Panc1 (cell line): ENCODE results near the gene CDKN2B-AS1.

Experiments
- POLR2AphosphoS5 ChIP-seq: IDR thresholded peaks from 2 replicates; pipeline ENCODE4 v1.6.1; 2012; ENCODE audit warnings: mild to moderate bottlenecking, low read depth, low read length, moderate library complexity
- SIN3A ChIP-seq: IDR thresholded peaks from 2 replicates; pipeline ENCODE4 v1.6.1; 2012; ENCODE audit warnings: low read depth, mild to moderate bottlenecking, low read length, moderate library complexity, borderline replicate concordance; ENCODE audit not compliant: insufficient read depth
- TF ChIP-seq, protein P1 (sequence below): fragments of 450-650 bp; IDR thresholded peaks from 2 replicates; pipeline ENCODE4 v1.5.1; 2017; ENCODE audit warnings: mild to moderate bottlenecking
- TF ChIP-seq, protein P2 (sequence below), 2 experiments: IDR thresholded peaks; 2 replicates each; pipeline ENCODE4 v1.6.1; 2011 to 2012; ENCODE audit warnings: low read depth in 2 of 2, control low read depth in 1 of 2, low read length in 1 of 2, mild to moderate bottlenecking in 1 of 2, moderate library complexity in 1 of 2; ENCODE audit not compliant: insufficient read depth in 1 of 2

DNA sequence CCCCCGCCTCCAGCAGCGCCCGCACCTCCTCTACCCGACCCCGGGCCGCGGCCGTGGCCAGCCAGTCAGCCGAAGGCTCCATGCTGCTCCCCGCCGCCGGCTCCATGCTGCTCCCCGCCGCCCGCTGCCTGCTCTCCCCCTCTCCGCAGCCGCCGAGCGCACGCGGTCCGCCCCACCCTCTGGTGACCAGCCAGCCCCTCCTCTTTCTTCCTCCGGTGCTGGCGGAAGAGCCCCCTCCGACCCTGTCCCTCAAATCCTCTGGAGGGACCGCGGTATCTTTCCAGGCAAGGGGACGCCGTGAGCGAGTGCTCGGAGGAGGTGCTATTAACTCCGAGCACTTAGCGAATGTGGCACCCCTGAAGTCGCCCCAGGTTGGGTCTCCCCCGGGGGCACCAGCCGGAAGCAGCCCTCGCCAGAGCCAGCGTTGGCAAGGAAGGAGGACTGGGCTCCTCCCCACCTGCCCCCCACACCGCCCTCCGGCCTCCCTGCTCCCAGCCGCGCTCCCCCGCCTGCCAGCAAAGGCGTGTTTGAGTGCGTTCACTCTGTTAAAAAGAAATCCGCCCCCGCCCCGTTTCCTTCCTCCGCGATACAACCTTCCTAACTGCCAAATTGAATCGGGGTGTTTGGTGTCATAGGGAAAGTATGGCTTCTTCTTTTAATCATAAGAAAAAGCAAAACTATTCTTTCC lies 19.7 kb upstream of the CDKN2B-AS1 start:
- TF ChIP-seq, protein P1, sequence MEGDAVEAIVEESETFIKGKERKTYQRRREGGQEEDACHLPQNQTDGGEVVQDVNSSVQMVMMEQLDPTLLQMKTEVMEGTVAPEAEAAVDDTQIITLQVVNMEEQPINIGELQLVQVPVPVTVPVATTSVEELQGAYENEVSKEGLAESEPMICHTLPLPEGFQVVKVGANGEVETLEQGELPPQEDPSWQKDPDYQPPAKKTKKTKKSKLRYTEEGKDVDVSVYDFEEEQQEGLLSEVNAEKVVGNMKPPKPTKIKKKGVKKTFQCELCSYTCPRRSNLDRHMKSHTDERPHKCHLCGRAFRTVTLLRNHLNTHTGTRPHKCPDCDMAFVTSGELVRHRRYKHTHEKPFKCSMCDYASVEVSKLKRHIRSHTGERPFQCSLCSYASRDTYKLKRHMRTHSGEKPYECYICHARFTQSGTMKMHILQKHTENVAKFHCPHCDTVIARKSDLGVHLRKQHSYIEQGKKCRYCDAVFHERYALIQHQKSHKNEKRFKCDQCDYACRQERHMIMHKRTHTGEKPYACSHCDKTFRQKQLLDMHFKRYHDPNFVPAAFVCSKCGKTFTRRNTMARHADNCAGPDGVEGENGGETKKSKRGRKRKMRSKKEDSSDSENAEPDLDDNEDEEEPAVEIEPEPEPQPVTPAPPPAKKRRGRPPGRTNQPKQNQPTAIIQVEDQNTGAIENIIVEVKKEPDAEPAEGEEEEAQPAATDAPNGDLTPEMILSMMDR = no peak
- no peak for TF ChIP-seq POLR2AphosphoS5
- TF ChIP-seq, protein P2, sequence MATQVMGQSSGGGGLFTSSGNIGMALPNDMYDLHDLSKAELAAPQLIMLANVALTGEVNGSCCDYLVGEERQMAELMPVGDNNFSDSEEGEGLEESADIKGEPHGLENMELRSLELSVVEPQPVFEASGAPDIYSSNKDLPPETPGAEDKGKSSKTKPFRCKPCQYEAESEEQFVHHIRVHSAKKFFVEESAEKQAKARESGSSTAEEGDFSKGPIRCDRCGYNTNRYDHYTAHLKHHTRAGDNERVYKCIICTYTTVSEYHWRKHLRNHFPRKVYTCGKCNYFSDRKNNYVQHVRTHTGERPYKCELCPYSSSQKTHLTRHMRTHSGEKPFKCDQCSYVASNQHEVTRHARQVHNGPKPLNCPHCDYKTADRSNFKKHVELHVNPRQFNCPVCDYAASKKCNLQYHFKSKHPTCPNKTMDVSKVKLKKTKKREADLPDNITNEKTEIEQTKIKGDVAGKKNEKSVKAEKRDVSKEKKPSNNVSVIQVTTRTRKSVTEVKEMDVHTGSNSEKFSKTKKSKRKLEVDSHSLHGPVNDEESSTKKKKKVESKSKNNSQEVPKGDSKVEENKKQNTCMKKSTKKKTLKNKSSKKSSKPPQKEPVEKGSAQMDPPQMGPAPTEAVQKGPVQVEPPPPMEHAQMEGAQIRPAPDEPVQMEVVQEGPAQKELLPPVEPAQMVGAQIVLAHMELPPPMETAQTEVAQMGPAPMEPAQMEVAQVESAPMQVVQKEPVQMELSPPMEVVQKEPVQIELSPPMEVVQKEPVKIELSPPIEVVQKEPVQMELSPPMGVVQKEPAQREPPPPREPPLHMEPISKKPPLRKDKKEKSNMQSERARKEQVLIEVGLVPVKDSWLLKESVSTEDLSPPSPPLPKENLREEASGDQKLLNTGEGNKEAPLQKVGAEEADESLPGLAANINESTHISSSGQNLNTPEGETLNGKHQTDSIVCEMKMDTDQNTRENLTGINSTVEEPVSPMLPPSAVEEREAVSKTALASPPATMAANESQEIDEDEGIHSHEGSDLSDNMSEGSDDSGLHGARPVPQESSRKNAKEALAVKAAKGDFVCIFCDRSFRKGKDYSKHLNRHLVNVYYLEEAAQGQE (IDR thresholded peaks at IDR 0.05; ENCODE audit: insufficient read depth in 1 of 2, low read depth in 2 of 2, low read length in 1 of 2) = no peak
- no peak for TF ChIP-seq SIN3A
